GM12878 (cell line): ENCODE results near the gene CDK11A. TPM values are rescaled to one million over a fixed set of nuclear protein-coding genes. Genes with fewer than 3 reads are reported as not detected.
"Not testable (repeated sequence)": the region's sequence is repeated elsewhere in the genome, so short reads cannot be mapped to it uniquely, and the experiment has no call there.

Experiments
- ATAC-seq: fragments of 200-7000 bp; cut with Tn5 transposase; 3 replicates; pipeline ENCODE4 v1.9.1; 2020; ENCODE audit warnings: mild to moderate bottlenecking, moderate library complexity
- BruUV-seq: library from RNA; stranded (reverse); fragments of 400-500 nt; replicated peaks from 2 replicates; lab custom pipeline; 2021; lab: Mats Ljungman, UMichigan
- CTCF ChIA-PET: fragments of 300-600 bp; sonication (Branson Sonifier 250); formaldehyde crosslinking; extraction: SDS; loops from one replicate; lab custom pipeline; 2021; ENCODE audit warnings: inconsistent platforms; lab: Yijun Ruan, JAX
- POLR2A ChIA-PET: fragments of 350-600 bp; formaldehyde crosslinking; extraction: SDS; loops from one replicate; lab custom pipeline; 2021; ENCODE audit warnings: inconsistent platforms; lab: Charles Lee
- RAD21 ChIA-PET: fragments of 300-600 bp; sonication (Branson Sonifier 250); formaldehyde crosslinking; loops from one replicate; lab custom pipeline; 2023; ENCODE audit warnings: antibody characterized with exemption; ENCODE audit not compliant: unreplicated experiment; lab: Charles Lee
- SMC1A ChIA-PET: fragments of 300-600 bp; sonication (Branson Sonifier 250); formaldehyde crosslinking; loops from one replicate; lab custom pipeline; 2023; ENCODE audit not compliant: unreplicated experiment, uncharacterized antibody; lab: Charles Lee
- DNase-seq: peaks from one replicate; pipeline ENCODE4 v3.0.0-alpha.2; 2011; ENCODE audit warnings: low read depth, low spot score
- FAIRE-seq: peaks from 3 replicates; lab custom pipeline; 2011; peaks lifted over from hg19 to GRCh38; lab: Jason Lieb, UNC
- H2AFZ ChIP-seq: 2 replicates; pipeline ENCODE4 v1.6.0; 2011; ENCODE audit warnings: low read depth, low read length, control low read depth; ENCODE audit not compliant: control insufficient read depth
- H3K27ac ChIP-seq: 2 replicates; pipeline ENCODE4 v1.5.1; 2011; ENCODE audit warnings: control low read depth; ENCODE audit not compliant: control insufficient read depth, insufficient read depth
- H3K27me3 ChIP-seq, 2 experiments: replicated peaks in 1 of 2; 2 replicates each; pipeline versions ENCODE4 v1.6.0 to v1.6.1; 2011; ENCODE audit warnings: low read length in 1 of 2; ENCODE audit not compliant: control insufficient read depth in 2 of 2, insufficient read depth in 2 of 2
- H3K36me3 ChIP-seq, 2 experiments: 2 replicates each; pipeline ENCODE4 v1.5.1; 2011; ENCODE audit warnings: low read length in 1 of 2; ENCODE audit not compliant: control insufficient read depth in 2 of 2, insufficient read depth in 2 of 2
- H3K4me1 ChIP-seq: 2 replicates; pipeline ENCODE4 v1.6.1; 2011; ENCODE audit warnings: mild to moderate bottlenecking, low read length, moderate library complexity, mixed read lengths; ENCODE audit not compliant: control insufficient read depth, insufficient read depth
- H3K4me2 ChIP-seq: 2 replicates; pipeline ENCODE4 v1.6.0; 2011; ENCODE audit warnings: control low read depth; ENCODE audit not compliant: control insufficient read depth, insufficient read depth
- H3K4me3 ChIP-seq: fragments of 200-600 bp; sonication (generic); 2 replicates; pipeline ENCODE4 v1.5.1; 2016
- H3K79me2 ChIP-seq: 2 replicates; pipeline ENCODE4 v1.6.0; 2011; ENCODE audit warnings: low read length; ENCODE audit not compliant: control insufficient read depth, insufficient read depth
- H3K9ac ChIP-seq: 2 replicates; pipeline ENCODE4 v1.8.0; 2011; ENCODE audit warnings: low read length, control low read depth, mixed read lengths; ENCODE audit not compliant: control insufficient read depth, insufficient read depth
- H3K9me3 ChIP-seq: replicated peaks from 3 replicates; pipeline ENCODE4 v1.5.1; 2011; ENCODE audit warnings: mild to moderate bottlenecking, low read length; ENCODE audit not compliant: control insufficient read depth, insufficient read depth
- H4K20me1 ChIP-seq: 2 replicates; pipeline ENCODE4 v1.6.0; 2011; ENCODE audit not compliant: control insufficient read depth, insufficient read depth
- CREM ChIP-seq: IDR thresholded peaks from 2 replicates; pipeline ENCODE4 v1.6.1; 2014; ENCODE audit warnings: antibody characterized with exemption, low read depth
- SKIL ChIP-seq: fragments of 450-650 bp; IDR thresholded peaks from 2 replicates; pipeline ENCODE4 v1.6.1; 2017; ENCODE audit warnings: mild to moderate bottlenecking, low read depth, inconsistent platforms; ENCODE audit not compliant: poor library complexity, severe bottlenecking
- SREBF1 ChIP-seq: IDR thresholded peaks from 2 replicates; pipeline ENCODE4 v1.6.1; 2012; ENCODE audit warnings: mild to moderate bottlenecking, low read length
- WGBS: methylation state at CpG from one replicate; pipeline ENCODE4 v1.1.6; 2016; ENCODE audit warnings: low lambda C conversion rate; ENCODE audit not compliant: insufficient replicate concordance, insufficient coverage; ENCODE audit errors: missing lambda C conversion rate; 5-methylcytosine and 5-hydroxymethylcytosine counted together
- in situ Hi-C: fragments of 300-500 bp; cut with MboI; formaldehyde crosslinking; loops from 9 replicates; pipeline ENCODE4 v1.14.3; 2018; ENCODE audit warnings: mixed read lengths
- intact Hi-C: fragments of 100-400 bp; cut with micrococcal nuclease; formaldehyde crosslinking; loops from one replicate; pipeline ENCODE4 v1.14.2; 2022; ENCODE audit not compliant: unreplicated experiment
- polyA plus RNA-seq, 11 experiments: library from polyadenylated mRNA; depleted of rRNA in 4 of 11; unstranded in 6 of 11; stranded (reverse) in 5 of 11; fragments of >200 nt; fragmentation: Nextera tagmentation in 4 of 11; fragmentation: Illumina TruSeq in 1 of 11; extraction: Ambion mirVana in 4 of 11; extraction: Trizol in 1 of 11; gene quantifications; 1 replicate in 1 of 11; 2 replicates in 10 of 11; pipeline versions ENCODE4 v1.2.1 to v1.2.3, GENCODE V29; 2011 to 2016; ENCODE audit warnings: inconsistent platforms in 2 of 11, missing spikeins in 2 of 11, low read depth in 1 of 11
- total RNA-seq, 4 experiments: library from RNA; depleted of rRNA in 3 of 4; stranded (reverse); fragments of >200 nt in 3 of 4; fragmentation: Illumina TruSeq in 1 of 4; extraction: Trizol in 1 of 4; gene quantifications; 2 replicates each; pipeline versions ENCODE4 v1.2.1 to v1.2.3, GENCODE V29; 2013 to 2021

The CDK11A gene
- total and polyA plus RNA-seq, 10 of the 15 experiments (the other 5 are each of a cell fraction or from before 2014, with no cell fraction given): 5.1 to 46.0 (median 25.9) TPM

- TF ChIP-seq CREM (peak; percentile 43), SREBF1 (peak; percentile 96), SKIL (peak; percentile 90)
These were observed 21.8 kb upstream of the CDK11A start (continued) for GRCh38 chr1:1745651-1746565.

- not testable (repeated sequence) for BruUV-seq, H3K4me2 ChIP-seq
- SMC1A ChIA-PET: interaction anchor here (0.6 kb wide), 1 partner anchor 10 kb away, joined by 3 read pairs; no protein-coding TSS in a partner anchor
These were observed 18.4 kb upstream of the CDK11A start for GRCh38 chr1:1742529-1742928.

GRCh38 chr1:1741013-1741412, 16.9 kb upstream of the CDK11A start:
- H3K27ac ChIP-seq, H3K27me3 ChIP-seq, H3K36me3 ChIP-seq, DNase-seq, H3K4me3 ChIP-seq, H3K4me2 ChIP-seq, intact Hi-C loops, POLR2A ChIA-PET, H3K9me3 ChIP-seq, FAIRE-seq, H3K79me2 ChIP-seq, BruUV-seq, ATAC-seq, CTCF ChIA-PET, H4K20me1 ChIP-seq, SMC1A ChIA-PET, RAD21 ChIA-PET, H2AFZ ChIP-seq, in situ Hi-C loops, H3K9ac ChIP-seq, H3K4me1 ChIP-seq: not testable (repeated sequence)
- 94% methylated on average over 11 of the region's 12 CpGs for WGBS

More at GRCh38 chr1:1742529-1742928, 18.4 kb upstream of the CDK11A start:
- H3K36me3 ChIP-seq, H3K9me3 ChIP-seq, H2AFZ ChIP-seq, H3K4me3 ChIP-seq, FAIRE-seq, in situ Hi-C loops, H3K27me3 ChIP-seq, H4K20me1 ChIP-seq, H3K9ac ChIP-seq, H3K79me2 ChIP-seq, H3K4me1 ChIP-seq, RAD21 ChIA-PET, CTCF ChIA-PET, ATAC-seq, DNase-seq, intact Hi-C loops, H3K27ac ChIP-seq: not testable (repeated sequence)
- POLR2A ChIA-PET: interaction anchor here (0.7 kb wide), 1 partner anchor 59 kb away, joined by 6 read pairs; no protein-coding TSS in a partner anchor
- over 99% methylated on average over 10 of the region's 11 CpGs for WGBS

DNA sequence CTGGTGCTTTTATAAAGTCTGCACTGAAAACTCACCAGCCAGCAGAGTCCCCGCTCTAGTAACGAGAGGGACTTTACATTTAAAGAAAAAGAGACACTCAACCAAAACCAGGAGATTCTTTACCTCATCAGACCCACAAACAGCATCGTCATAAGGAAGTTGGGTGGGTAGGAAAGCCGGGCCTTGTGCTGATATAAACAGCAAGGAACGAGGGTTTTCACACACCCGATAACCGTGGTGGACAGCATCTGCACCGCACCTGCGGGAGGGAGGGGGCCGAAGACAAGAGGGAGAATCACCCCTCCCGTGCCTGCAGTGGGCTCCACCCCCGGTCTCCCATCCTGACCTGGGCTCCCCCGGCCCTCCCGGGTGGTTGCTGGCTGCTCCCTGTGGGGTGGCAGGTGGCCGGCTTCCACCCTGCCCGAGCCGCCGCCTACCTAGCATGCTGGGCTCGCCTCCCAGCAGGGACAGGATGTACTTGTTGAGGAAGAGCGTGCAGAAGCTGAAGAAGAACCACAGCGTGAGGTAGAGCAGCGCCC, 14.7 kb upstream of the CDK11A start:
- H3K4me1 ChIP-seq, RAD21 ChIA-PET, intact Hi-C loops, H3K27ac ChIP-seq, POLR2A ChIA-PET, SMC1A ChIA-PET, H3K27me3 ChIP-seq, H2AFZ ChIP-seq, H3K79me2 ChIP-seq, BruUV-seq, H3K9me3 ChIP-seq, H3K9ac ChIP-seq, CTCF ChIA-PET, H3K4me3 ChIP-seq, H3K36me3 ChIP-seq, in situ Hi-C loops, DNase-seq, H4K20me1 ChIP-seq: not testable (repeated sequence)
- FAIRE-seq: peak; percentile 57
- peak overlapping the region; percentile 42; the same call in 1 of the 2 replicates for H3K4me2 ChIP-seq
- WGBS: 64% methylated on average over 9 of the region's 22 CpGs
- peak; percentile 75 for ATAC-seq
